ENCODE data around the gene MAST2. TPM values are rescaled to one million over a fixed set of nuclear protein-coding genes. Genes with fewer than 3 reads are reported as not detected.

The MAST2 gene
- total and polyA plus RNA-seq, 3 donors from 2014 or later: 88.4 to 158 (median 113) TPM

DNA sequence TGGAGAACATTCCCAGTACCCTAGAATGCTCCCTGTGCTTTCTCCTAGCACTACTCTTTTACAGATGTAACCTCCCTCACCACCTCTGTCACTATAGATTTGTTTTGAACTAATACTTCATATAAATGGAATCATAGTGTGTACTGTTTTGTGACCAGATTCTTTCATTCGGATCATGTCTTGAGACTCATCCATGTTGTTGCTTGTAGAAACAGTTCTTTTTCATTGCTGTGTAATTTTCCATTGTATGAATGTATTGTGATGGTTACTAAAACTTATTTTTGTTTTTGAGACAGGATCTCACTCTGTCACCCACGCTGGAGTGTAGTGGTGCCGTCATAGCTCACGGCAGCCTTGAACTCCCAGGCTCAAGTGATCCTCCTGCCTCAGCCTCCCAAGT lies 2.7 kb downstream of the MAST2 start:
- Histone ChIP-seq H3K9me3 (no peaks in the 10 kb centered on the region), H3K4me3 (no peak overlapping the region), H3K27me3 (no peaks in the 10 kb centered on the region), H3K27ac (no peak overlapping the region), H3K4me1 (peaks cover 9% of the 10 kb centered on the region), H3K36me3 (ENCODE audit: low read depth, missing control alignments) (no peaks in the 10 kb centered on the region)
- no peak for TF ChIP-seq POLR2A (IDR thresholded peaks at IDR 0.05)
- TF ChIP-seq, protein P1, sequence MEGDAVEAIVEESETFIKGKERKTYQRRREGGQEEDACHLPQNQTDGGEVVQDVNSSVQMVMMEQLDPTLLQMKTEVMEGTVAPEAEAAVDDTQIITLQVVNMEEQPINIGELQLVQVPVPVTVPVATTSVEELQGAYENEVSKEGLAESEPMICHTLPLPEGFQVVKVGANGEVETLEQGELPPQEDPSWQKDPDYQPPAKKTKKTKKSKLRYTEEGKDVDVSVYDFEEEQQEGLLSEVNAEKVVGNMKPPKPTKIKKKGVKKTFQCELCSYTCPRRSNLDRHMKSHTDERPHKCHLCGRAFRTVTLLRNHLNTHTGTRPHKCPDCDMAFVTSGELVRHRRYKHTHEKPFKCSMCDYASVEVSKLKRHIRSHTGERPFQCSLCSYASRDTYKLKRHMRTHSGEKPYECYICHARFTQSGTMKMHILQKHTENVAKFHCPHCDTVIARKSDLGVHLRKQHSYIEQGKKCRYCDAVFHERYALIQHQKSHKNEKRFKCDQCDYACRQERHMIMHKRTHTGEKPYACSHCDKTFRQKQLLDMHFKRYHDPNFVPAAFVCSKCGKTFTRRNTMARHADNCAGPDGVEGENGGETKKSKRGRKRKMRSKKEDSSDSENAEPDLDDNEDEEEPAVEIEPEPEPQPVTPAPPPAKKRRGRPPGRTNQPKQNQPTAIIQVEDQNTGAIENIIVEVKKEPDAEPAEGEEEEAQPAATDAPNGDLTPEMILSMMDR (IDR thresholded peaks at IDR 0.05): no peak
- no peak for DNase-seq
- 96 to 98% methylated on average over 4 of the region's 4 CpGs for WGBS, 2 donors
- intact Hi-C loops (cut with DNase I; ENCODE audit: low total_unique reads): no loop called here

DNA sequence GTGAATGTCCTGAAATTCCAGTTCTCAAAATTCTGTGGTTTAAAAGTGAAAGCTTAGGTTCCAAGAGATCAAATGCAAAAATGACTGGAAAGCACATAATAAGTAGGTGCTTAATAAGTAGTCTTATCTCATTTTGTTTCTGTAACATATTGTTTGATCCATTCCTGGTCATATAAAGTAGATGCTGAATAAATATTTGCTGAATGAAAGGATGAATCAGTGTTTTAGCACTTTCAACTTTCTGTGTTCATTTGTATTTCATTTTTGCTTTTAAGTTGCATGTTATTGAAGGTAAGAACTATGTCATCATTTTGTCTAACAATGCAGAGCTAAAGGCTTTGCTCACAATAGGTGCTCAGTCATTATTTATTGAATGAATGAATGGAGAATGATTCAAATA lies 6.3 kb downstream of the MAST2 start:
- no peaks in the 10 kb centered on the region for H3K9me3 ChIP-seq
- H3K4me1 ChIP-seq: no peaks in the 10 kb centered on the region
- H3K27me3 ChIP-seq: no peaks in the 10 kb centered on the region
- intact Hi-C loops (cut with DNase I; ENCODE audit: low total_unique reads): no loop called here
- no peak for TF ChIP-seq POLR2A (IDR thresholded peaks at IDR 0.05)
- TF ChIP-seq, protein P1 (IDR thresholded peaks at IDR 0.05): no peak
- no peak for DNase-seq
- H3K27ac ChIP-seq: no peak overlapping the region
- no peaks in the 10 kb centered on the region for H3K36me3 ChIP-seq (ENCODE audit: low read depth, missing control alignments)
- no peak overlapping the region for H3K4me3 ChIP-seq

DNA sequence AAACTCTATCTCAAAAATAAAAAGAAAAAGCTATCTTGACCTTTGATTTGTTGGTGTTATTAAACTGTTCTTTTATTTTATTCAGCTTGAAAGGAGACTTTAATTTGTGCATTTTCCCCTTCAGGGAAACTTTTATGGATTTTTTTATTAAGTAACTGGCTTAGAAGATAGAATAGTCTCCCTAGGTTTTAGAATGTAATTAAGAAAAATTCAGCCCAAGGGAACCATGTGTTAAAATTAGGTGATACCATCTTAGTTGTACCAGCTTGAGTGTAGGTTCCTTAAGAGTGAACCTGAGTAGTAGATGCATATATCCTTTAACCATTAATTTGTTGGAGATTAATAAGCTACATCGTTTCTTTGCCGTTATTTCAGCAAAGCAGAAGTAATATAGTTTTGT lies 11.4 kb downstream of the MAST2 start:
- no peak overlapping the region for H3K4me3 ChIP-seq
- H3K9me3 ChIP-seq: no peaks in the 10 kb centered on the region
- no peaks in the 10 kb centered on the region for H3K4me1 ChIP-seq
- DNase-seq: no peak
- 89 to 98% methylated on average over 2 of the region's 2 CpGs for WGBS, 2 donors
- TF ChIP-seq, protein P1 (IDR thresholded peaks at IDR 0.05): no peak
- TF ChIP-seq POLR2A (IDR thresholded peaks at IDR 0.05): no peak
- H3K27me3 ChIP-seq: no peaks in the 10 kb centered on the region
- no peaks in the 10 kb centered on the region for H3K36me3 ChIP-seq (ENCODE audit: low read depth, missing control alignments)
- H3K27ac ChIP-seq: no peak overlapping the region
- intact Hi-C loops (cut with DNase I; ENCODE audit: low total_unique reads): no loop called here

DNA sequence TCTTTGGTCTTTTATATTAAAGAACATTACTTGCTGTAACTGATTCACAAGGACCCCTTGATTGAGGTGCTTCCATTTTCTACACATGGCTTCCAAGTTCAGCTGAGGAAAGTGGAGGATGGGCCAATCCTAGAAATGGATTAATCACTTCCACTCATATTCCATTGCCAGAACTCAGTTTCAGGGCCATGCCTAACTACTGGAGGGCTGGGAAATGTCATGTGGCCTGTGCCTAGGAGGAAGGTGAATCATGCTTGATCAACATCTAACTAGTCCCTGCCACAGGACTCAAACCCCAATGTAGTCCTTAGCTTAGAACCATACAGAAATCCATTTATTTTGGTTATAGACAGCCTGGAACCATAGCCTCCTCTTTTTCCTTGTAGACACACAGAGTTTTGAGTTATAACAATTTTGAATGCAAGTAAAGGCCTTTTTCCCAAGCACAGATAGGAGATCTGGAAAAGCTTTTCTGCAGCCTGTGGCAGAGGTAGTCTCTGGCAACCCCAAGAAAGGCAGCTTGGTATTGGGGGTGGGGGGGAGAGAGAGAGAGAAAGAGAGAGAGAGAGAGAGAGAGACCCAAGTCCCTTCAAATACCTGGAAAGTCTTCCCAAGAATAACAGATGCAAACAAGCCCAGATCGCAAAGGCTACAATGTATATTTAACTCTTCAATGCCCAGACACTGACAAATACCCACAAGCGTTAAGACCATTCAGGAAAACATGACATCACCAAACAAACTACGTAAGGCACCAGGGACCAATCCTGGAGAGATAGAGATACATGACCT lies 12.5 kb downstream of the MAST2 start:
- Histone ChIP-seq H3K27ac (no peak overlapping the region), H3K36me3 (ENCODE audit: low read depth, missing control alignments) (no peaks in the 10 kb centered on the region), H3K4me1 (no peaks in the 10 kb centered on the region), H3K27me3 (no peaks in the 10 kb centered on the region), H3K4me3 (no peak overlapping the region), H3K9me3 (no peaks in the 10 kb centered on the region)
- no peak for DNase-seq
- TF ChIP-seq, protein P1 (IDR thresholded peaks at IDR 0.05): no peak
- TF ChIP-seq POLR2A (IDR thresholded peaks at IDR 0.05): no peak
- intact Hi-C loops (cut with DNase I; ENCODE audit: low total_unique reads): no loop called here
- WGBS, 2 donors: 66 to 83% methylated on average over 3 of the region's 3 CpGs

DNA sequence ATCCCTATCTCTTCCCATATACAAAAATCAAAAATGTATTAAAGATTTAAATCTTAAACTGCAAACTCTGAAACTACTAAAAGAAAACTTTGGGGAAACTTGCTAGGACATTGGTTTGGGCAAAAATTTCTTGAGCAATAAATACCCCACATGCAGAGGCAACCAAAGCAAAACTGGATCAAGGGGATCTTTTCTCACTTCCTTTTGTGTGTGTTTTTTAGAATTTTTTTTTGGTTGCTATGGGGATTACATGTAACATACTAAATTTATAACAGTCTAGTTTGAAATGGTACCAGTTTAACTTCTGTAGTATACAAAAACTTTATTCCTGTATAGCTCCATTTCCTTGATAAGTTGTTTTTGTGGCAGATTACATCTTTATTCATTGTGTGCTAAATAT lies 16.8 kb downstream of the MAST2 start:
- DNase-seq: no peak
- Histone ChIP-seq H3K9me3 (no peaks in the 10 kb centered on the region), H3K4me1 (no peaks in the 10 kb centered on the region), H3K27ac (no peak overlapping the region), H3K36me3 (ENCODE audit: low read depth, missing control alignments) (no peaks in the 10 kb centered on the region), H3K27me3 (no peaks in the 10 kb centered on the region), H3K4me3 (no peak overlapping the region)
- TF ChIP-seq, protein P1 (IDR thresholded peaks at IDR 0.05): no peak
- no peak for TF ChIP-seq POLR2A (IDR thresholded peaks at IDR 0.05)
- intact Hi-C loops (cut with DNase I; ENCODE audit: low total_unique reads): no loop called here

Data from testis (tissue), 3 donors.